Measurements from ENCODE around the gene GRAP2.

Gene GRAP2

DNA sequence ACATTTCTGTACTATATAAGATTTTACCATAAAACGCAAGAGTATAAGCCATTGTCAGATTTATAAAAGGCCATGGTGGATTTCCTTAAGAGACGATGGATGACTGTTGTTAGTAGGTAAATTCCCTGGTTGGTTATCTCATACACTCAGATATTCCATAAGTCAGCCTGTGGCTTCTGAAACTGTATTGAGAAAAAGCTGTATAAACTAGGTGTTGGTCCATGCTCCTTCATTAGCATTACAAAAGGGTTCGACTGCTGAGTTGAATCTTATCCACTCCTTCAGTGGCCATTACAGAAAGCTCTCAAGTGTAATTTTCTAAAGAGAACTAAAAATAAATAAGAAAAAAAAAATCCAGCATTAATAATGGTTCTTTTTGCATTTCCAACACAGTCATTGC lies 5.3 kb downstream of the GRAP2 start:
- H3K79me2 ChIP-seq (ENCODE audit: insufficient read depth, low read length) = peaks cover 100% of the 10 kb centered on the region
- peaks cover 72% of the 10 kb centered on the region for H3K4me1 ChIP-seq (ENCODE audit: insufficient read depth, low read length, poor library complexity, severe bottlenecking)
- peak overlapping the region; percentile 96 for H3K9ac ChIP-seq (ENCODE audit: low read depth, low read length, poor library complexity, severe bottlenecking)
- H2AFZ ChIP-seq (ENCODE audit: low read length) = no peak overlapping the region
- H4K20me1 ChIP-seq (ENCODE audit: insufficient read depth, low read length, poor library complexity, severe bottlenecking) = peaks cover 39% of the 10 kb centered on the region
- H3K9me3 ChIP-seq (ENCODE audit: insufficient read depth, low read depth, low read length) = no peaks in the 10 kb centered on the region
- H3K9me2 ChIP-seq (replicated peaks; ENCODE audit: low read depth, low read length) = no peaks in the 10 kb centered on the region
- H3K4me2 ChIP-seq (ENCODE audit: low read depth, low read length, poor library complexity, severe bottlenecking) = peak overlapping the region; percentile 94
- peak overlapping the region; percentile 76 for H3K4me3 ChIP-seq (ENCODE audit: low read length, poor library complexity, severe bottlenecking)
- H3F3A ChIP-seq (ENCODE audit: low read depth) = no peaks in the 10 kb centered on the region
- H3K27me3 ChIP-seq (ENCODE audit: insufficient read depth, low read length, poor library complexity, severe bottlenecking) = no peaks in the 10 kb centered on the region
- no peaks in the 10 kb centered on the region for H3K36me3 ChIP-seq (ENCODE audit: insufficient read depth, low read length)
- TF ChIP-seq EZH2phosphoT487 (IDR thresholded peaks at IDR 0.05; ENCODE audit: borderline replicate concordance) = no peak
- TF ChIP-seq, protein P1, sequence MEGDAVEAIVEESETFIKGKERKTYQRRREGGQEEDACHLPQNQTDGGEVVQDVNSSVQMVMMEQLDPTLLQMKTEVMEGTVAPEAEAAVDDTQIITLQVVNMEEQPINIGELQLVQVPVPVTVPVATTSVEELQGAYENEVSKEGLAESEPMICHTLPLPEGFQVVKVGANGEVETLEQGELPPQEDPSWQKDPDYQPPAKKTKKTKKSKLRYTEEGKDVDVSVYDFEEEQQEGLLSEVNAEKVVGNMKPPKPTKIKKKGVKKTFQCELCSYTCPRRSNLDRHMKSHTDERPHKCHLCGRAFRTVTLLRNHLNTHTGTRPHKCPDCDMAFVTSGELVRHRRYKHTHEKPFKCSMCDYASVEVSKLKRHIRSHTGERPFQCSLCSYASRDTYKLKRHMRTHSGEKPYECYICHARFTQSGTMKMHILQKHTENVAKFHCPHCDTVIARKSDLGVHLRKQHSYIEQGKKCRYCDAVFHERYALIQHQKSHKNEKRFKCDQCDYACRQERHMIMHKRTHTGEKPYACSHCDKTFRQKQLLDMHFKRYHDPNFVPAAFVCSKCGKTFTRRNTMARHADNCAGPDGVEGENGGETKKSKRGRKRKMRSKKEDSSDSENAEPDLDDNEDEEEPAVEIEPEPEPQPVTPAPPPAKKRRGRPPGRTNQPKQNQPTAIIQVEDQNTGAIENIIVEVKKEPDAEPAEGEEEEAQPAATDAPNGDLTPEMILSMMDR (conservative IDR thresholded peaks at IDR 0.05; ENCODE audit: low read length) = no peak

GRCh38 chr22:39907047-39907446 lies 6.2 kb downstream of the GRAP2 start:
- Histone ChIP-seq H3K9me3 (ENCODE audit: insufficient read depth, low read depth, low read length) (no peaks in the 10 kb centered on the region), H3K27me3 (ENCODE audit: insufficient read depth, low read length, poor library complexity, severe bottlenecking) (no peaks in the 10 kb centered on the region)
- TF ChIP-seq EZH2phosphoT487 (IDR thresholded peaks at IDR 0.05; ENCODE audit: borderline replicate concordance) = no peak
- TF ChIP-seq, protein P1 (conservative IDR thresholded peaks at IDR 0.05; ENCODE audit: low read length) = no peak

DNA sequence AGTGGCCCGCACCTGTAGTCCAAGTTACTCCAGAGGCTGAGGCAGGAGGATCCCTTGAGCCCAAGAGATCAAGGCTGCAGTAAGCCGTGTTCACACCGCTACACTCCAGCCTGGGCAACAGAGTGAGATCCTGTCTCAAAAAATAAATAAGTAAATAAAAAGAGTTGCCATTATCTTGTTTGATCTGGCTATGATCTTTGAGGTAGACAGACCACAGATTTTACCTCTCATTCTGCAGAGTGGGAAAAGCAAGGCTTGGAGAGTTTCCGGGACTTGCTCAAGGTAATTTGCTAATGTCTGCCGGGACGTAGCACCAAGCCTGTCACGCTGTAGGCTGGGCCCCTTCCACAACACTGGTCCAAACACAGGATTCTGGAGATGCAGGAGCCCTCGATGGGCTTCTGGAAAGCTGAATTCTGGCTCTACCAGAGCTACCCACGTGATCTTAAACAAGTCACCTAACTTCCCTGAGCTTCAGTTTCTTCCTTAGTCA lies 6.8 kb downstream of the GRAP2 start:
- peak overlapping the region; percentile 94 for H3K4me2 ChIP-seq (ENCODE audit: low read depth, low read length, poor library complexity, severe bottlenecking)

More at GRCh38 chr22:39907047-39907446, 6.2 kb downstream of the GRAP2 start:
- peaks cover 48% of the 10 kb centered on the region for H4K20me1 ChIP-seq (ENCODE audit: insufficient read depth, low read length, poor library complexity, severe bottlenecking)
- no peaks in the 10 kb centered on the region for H3F3A ChIP-seq (ENCODE audit: low read depth)
- H3K4me2 ChIP-seq (ENCODE audit: low read depth, low read length, poor library complexity, severe bottlenecking) = peak overlapping the region; percentile 94
- peak overlapping the region; percentile 96 for H3K9ac ChIP-seq (ENCODE audit: low read depth, low read length, poor library complexity, severe bottlenecking)
- peaks cover 80% of the 10 kb centered on the region for H3K4me1 ChIP-seq (ENCODE audit: insufficient read depth, low read length, poor library complexity, severe bottlenecking)
- no peaks in the 10 kb centered on the region for H3K9me2 ChIP-seq (replicated peaks; ENCODE audit: low read depth, low read length)
- H3K4me3 ChIP-seq (ENCODE audit: low read length, poor library complexity, severe bottlenecking) = peak overlapping the region; percentile 76
- H3K79me2 ChIP-seq (ENCODE audit: insufficient read depth, low read length) = peaks cover 100% of the 10 kb centered on the region
- no peak overlapping the region for H2AFZ ChIP-seq (ENCODE audit: low read length)
- peaks cover 2% of the 10 kb centered on the region; the same call in 1 of the 2 replicates for H3K36me3 ChIP-seq (ENCODE audit: insufficient read depth, low read length)

More for the DNA sequence above, 6.8 kb downstream of the GRAP2 start:
- Histone ChIP-seq H3K4me1 (ENCODE audit: insufficient read depth, low read length, poor library complexity, severe bottlenecking) (peaks cover 79% of the 10 kb centered on the region), H3K9me2 (replicated peaks; ENCODE audit: low read depth, low read length) (no peaks in the 10 kb centered on the region), H3K9me3 (ENCODE audit: insufficient read depth, low read depth, low read length) (no peaks in the 10 kb centered on the region), H3K79me2 (ENCODE audit: insufficient read depth, low read length) (peaks cover 100% of the 10 kb centered on the region), H4K20me1 (ENCODE audit: insufficient read depth, low read length, poor library complexity, severe bottlenecking) (peaks cover 54% of the 10 kb centered on the region), H3K4me3 (ENCODE audit: low read length, poor library complexity, severe bottlenecking) (peak overlapping the region; percentile 76), H3F3A (ENCODE audit: low read depth) (no peaks in the 10 kb centered on the region), H3K27me3 (ENCODE audit: insufficient read depth, low read length, poor library complexity, severe bottlenecking) (no peaks in the 10 kb centered on the region), H3K9ac (ENCODE audit: low read depth, low read length, poor library complexity, severe bottlenecking) (peak overlapping the region; percentile 96), H3K36me3 (ENCODE audit: insufficient read depth, low read length) (peaks cover 7% of the 10 kb centered on the region; the same call in 1 of the 2 replicates), H2AFZ (ENCODE audit: low read length) (no peak overlapping the region)
- TF ChIP-seq, protein P1 (conservative IDR thresholded peaks at IDR 0.05; ENCODE audit: low read length) = no peak
- no peak for TF ChIP-seq EZH2phosphoT487 (IDR thresholded peaks at IDR 0.05; ENCODE audit: borderline replicate concordance)

All from Loucy (cell line).